Measurements from ENCODE around the gene COA4. TPM values are rescaled to one million over a fixed set of nuclear protein-coding genes. Genes with fewer than 3 reads are reported as not detected.

COA4 gene
- total and polyA plus RNA-seq, 9 donors, result 47.6 to 72.5 (median 55.7) TPM

DNA sequence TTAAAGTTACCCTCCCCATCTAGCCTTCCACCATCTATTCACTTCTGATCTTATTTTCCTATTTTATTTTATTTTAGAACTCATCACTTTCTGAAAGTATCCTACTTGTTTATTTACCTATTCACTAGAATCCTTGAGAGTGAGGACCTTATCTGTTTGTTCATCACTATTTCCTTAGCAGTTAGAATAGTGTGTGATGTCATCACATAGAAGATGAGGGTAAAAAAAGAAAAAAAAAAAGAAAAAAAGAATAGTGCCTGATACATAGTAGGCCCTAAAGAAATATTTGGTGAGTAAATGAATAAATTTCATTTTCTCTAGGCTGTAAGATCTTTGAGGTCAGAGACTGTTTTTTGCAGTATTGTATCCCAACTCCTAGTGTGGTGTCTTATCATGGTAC is 36.8 kb upstream of the COA4 start:
- intact Hi-C loops (cut with DNase I), result no loop called here
- H3K27me3 ChIP-seq, result no peaks in the 10 kb centered on the region

DNA sequence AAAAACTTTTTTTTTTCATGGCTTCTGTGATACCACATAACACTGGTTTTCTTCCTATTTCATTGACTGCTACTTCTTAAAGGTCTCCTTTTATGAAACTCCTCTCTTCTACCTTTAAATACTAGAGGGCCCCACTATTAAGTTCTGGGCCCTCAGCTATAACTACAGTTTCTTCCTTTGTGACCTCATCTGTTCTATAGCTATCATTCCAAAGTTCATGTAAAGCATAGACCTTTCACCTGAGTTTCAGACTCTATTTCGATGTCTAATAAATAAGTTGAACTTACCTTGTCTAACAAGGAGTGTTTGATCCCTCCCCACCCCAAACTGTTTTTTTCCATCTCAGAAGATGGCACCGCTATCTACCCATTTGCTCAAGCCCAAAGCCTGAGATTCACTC is 35.4 kb upstream of the COA4 start:
- Histone ChIP-seq H3K9me3 (no peaks in the 10 kb centered on the region), H3K27ac (no peak overlapping the region), H3K27me3 (no peaks in the 10 kb centered on the region), H3K4me1 (ENCODE audit: insufficient read depth) (no peaks in the 10 kb centered on the region), H3K4me3 (no peak overlapping the region), H3K36me3 (no peaks in the 10 kb centered on the region)
- DNase-seq, result no peak
- intact Hi-C loops (cut with DNase I), result no loop called here
- TF ChIP-seq EP300 (IDR thresholded peaks at IDR 0.05) (no peak), POLR2A (IDR thresholded peaks at IDR 0.05) (no peak)
- TF ChIP-seq, protein P1, sequence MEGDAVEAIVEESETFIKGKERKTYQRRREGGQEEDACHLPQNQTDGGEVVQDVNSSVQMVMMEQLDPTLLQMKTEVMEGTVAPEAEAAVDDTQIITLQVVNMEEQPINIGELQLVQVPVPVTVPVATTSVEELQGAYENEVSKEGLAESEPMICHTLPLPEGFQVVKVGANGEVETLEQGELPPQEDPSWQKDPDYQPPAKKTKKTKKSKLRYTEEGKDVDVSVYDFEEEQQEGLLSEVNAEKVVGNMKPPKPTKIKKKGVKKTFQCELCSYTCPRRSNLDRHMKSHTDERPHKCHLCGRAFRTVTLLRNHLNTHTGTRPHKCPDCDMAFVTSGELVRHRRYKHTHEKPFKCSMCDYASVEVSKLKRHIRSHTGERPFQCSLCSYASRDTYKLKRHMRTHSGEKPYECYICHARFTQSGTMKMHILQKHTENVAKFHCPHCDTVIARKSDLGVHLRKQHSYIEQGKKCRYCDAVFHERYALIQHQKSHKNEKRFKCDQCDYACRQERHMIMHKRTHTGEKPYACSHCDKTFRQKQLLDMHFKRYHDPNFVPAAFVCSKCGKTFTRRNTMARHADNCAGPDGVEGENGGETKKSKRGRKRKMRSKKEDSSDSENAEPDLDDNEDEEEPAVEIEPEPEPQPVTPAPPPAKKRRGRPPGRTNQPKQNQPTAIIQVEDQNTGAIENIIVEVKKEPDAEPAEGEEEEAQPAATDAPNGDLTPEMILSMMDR (IDR thresholded peaks at IDR 0.05), result no peak
- WGBS, 3 donors, result 95 to 99% (median 96%) methylated on average over 2 of the region's 2 CpGs

More for the DNA sequence above, 36.8 kb upstream of the COA4 start:
- Histone ChIP-seq H3K9me3 (no peaks in the 10 kb centered on the region), H3K36me3 (no peaks in the 10 kb centered on the region), H3K4me3 (no peak overlapping the region), H3K27ac (no peak overlapping the region), H3K4me1 (ENCODE audit: insufficient read depth) (no peaks in the 10 kb centered on the region)
- TF ChIP-seq EP300 (IDR thresholded peaks at IDR 0.05), result no peak
- no peak for TF ChIP-seq POLR2A (IDR thresholded peaks at IDR 0.05)
- TF ChIP-seq, protein P1 (IDR thresholded peaks at IDR 0.05), result no peak
- no peak for DNase-seq

DNA sequence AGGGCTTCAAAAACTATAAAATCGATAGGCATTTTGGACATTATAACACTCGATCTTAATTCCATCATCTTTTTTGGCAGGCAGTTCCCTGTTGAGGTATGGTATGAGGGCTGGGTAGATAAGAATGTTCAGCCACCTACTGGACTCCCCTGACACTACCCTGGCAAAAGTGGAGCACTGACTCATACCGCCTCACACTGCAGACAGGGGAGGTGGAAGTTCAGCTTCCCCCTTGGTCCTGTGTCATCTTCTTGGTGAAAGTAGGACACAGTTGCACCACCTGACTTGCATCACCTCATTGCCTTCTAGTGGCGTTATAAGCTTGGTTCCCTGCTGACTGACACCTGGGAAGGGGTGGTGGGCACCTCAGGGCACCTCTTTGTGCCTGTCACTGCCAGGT is 30.5 kb upstream of the COA4 start:
- 86 to 90% (median 88%) methylated on average over 4 of the region's 4 CpGs for WGBS, 3 donors
- intact Hi-C loops (cut with DNase I), result no loop called here

DNA sequence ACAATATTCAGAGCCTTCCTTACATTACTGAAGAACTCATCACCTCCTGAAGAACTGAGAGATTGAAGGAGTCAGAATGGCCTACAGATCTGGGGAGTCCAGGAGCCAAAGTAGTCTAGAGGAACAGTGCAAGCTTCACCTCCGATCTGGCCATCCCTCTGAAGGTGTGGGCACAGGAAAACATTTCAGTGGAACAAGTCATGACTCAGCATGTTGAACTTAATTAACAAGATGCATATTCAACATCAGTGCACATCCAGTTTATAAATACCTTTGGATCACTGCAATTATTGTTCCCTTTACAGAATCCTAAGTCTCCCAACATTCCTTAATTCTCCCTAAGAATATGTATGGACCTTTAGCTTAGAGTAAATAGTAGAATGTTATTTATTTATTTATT is 25.7 kb upstream of the COA4 start:
- no peaks in the 10 kb centered on the region for H3K27me3 ChIP-seq
- intact Hi-C loops (cut with DNase I), result no loop called here
- no peaks in the 10 kb centered on the region for H3K36me3 ChIP-seq
- no peak overlapping the region for H3K27ac ChIP-seq
- no peak for DNase-seq
- H3K9me3 ChIP-seq, result no peaks in the 10 kb centered on the region
- WGBS, 3 donors, result 90 to 95% (median 91%) methylated on average over 1 of the region's 1 CpG
- H3K4me3 ChIP-seq, result no peak overlapping the region
- no peaks in the 10 kb centered on the region for H3K4me1 ChIP-seq (ENCODE audit: insufficient read depth)
- TF ChIP-seq POLR2A (IDR thresholded peaks at IDR 0.05) (no peak), EP300 (IDR thresholded peaks at IDR 0.05) (no peak)

More for the DNA sequence above, 30.5 kb upstream of the COA4 start:
- DNase-seq, result no peak
- Histone ChIP-seq H3K9me3 (no peaks in the 10 kb centered on the region), H3K36me3 (no peaks in the 10 kb centered on the region), H3K4me1 (ENCODE audit: insufficient read depth) (no peaks in the 10 kb centered on the region), H3K27ac (no peak overlapping the region), H3K4me3 (no peak overlapping the region), H3K27me3 (no peaks in the 10 kb centered on the region)
- no peak for TF ChIP-seq POLR2A (IDR thresholded peaks at IDR 0.05)
- no peak for TF ChIP-seq EP300 (IDR thresholded peaks at IDR 0.05)
- TF ChIP-seq, protein P1 (IDR thresholded peaks at IDR 0.05), result no peak

DNA sequence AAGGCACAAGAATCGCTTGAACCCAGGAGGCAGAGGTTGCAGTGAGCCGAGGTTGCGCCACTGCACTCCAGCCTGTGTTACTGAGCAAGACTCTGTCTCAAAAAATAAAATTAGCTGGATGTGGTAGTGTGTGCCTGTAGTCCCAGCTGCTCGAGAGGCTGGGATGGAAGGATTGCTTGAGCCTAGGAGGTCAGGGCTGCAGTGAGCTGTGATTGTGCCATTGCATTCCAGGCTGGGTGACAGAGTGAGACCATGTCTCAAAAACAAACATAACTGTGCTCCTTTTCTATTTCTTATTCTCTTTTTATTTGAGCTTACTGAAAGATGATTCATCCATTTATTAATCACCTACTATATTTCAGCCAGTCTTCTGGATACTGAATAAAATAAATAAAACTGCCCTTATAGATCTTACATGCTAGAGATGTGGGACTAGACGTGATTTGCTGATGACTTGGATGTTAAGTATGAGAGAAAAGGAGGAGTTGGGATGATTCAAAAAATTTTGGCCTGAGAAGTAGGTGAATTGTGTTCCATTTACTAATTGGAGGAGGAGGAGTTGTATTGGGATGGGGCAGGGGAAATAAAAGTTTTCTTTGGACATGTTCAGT is 18.2 kb upstream of the COA4 start:
- TF ChIP-seq POLR2A (IDR thresholded peaks at IDR 0.05) (no peak), EP300 (IDR thresholded peaks at IDR 0.05) (no peak)
- TF ChIP-seq, protein P1 (IDR thresholded peaks at IDR 0.05), result no peak
- Histone ChIP-seq H3K4me3 (no peak overlapping the region), H3K4me1 (ENCODE audit: insufficient read depth) (no peaks in the 10 kb centered on the region), H3K36me3 (no peaks in the 10 kb centered on the region), H3K27me3 (no peaks in the 10 kb centered on the region), H3K9me3 (no peaks in the 10 kb centered on the region), H3K27ac (no peak overlapping the region)
- no peak for DNase-seq
- 86 to 91% (median 89%) methylated on average over 5 of the region's 5 CpGs for WGBS, 3 donors
- intact Hi-C loops (cut with DNase I), result no loop called here
